ENCODE results near the gene HTATIP2. TPM values are rescaled to one million over a fixed set of nuclear protein-coding genes. Genes with fewer than 3 reads are reported as not detected.

HTATIP2 gene
- total and polyA plus RNA-seq, 8 donors: 9.6 to 29.1 (median 12.1) TPM

- TF ChIP-seq CTCF (IDR thresholded peaks at IDR 0.05): no peak
- WGBS, 2 donors: 24 to 27% methylated on average over 9 of the region's 9 CpGs
- FAIRE-seq (no peak), ATAC-seq (no peak), DNase-seq (no peak)
- intact Hi-C loops (cut with DNase I): no loop called here
- Histone ChIP-seq H3K9me3 (no peaks in the 10 kb centered on the region), H3K4me3 (no peak overlapping the region), H3K36me3 (no peaks in the 10 kb centered on the region), H3K4me1 (no peaks in the 10 kb centered on the region), H3K27ac (no peak overlapping the region), H3K27me3 (peaks cover 0 to 9% (median 3%) of the 10 kb centered on the region in 4 donors)
Measured at GRCh38 chr11:20337526-20338154, 25.9 kb upstream of the HTATIP2 start.

GRCh38 chr11:20342347-20343141, 21.0 kb upstream of the HTATIP2 start:
- H3K4me1 ChIP-seq: no peaks in the 10 kb centered on the region
- FAIRE-seq (no peak), DNase-seq (no peak), ATAC-seq (no peak)
- H3K4me3 ChIP-seq: no peak overlapping the region
- WGBS, 2 donors: 21 to 32% methylated on average over 26 of the region's 26 CpGs
- no peaks in the 10 kb centered on the region for H3K36me3 ChIP-seq
- no peak for TF ChIP-seq CTCF (IDR thresholded peaks at IDR 0.05)
- H3K27ac ChIP-seq: no peak overlapping the region
- peaks cover 0 to 11% (median 3%) of the 10 kb centered on the region in 4 donors for H3K27me3 ChIP-seq
- no peaks in the 10 kb centered on the region for H3K9me3 ChIP-seq
- intact Hi-C loops (cut with DNase I): no loop called here

GRCh38 chr11:20351136-20351535, 12.4 kb upstream of the HTATIP2 start:
- H3K36me3 ChIP-seq: no peaks in the 10 kb centered on the region
- intact Hi-C loops (cut with DNase I): loop anchor here in 1 of 3 donors (10.0 kb wide), 1 partner anchor 226 kb away; no protein-coding TSS in a partner anchor
- DNase-seq: no peak
- no peaks in the 10 kb centered on the region for H3K27me3 ChIP-seq
- 73 to 78% methylated on average over 7 of the region's 7 CpGs for WGBS, 2 donors
- no peak for ATAC-seq
- no peaks in the 10 kb centered on the region for H3K9me3 ChIP-seq
- FAIRE-seq: no peak
- H3K27ac ChIP-seq: no peak overlapping the region
- TF ChIP-seq CTCF (IDR thresholded peaks at IDR 0.05): no peak
- H3K4me3 ChIP-seq: no peak overlapping the region
- no peaks in the 10 kb centered on the region for H3K4me1 ChIP-seq

- ATAC-seq (no peak), DNase-seq (no peak), FAIRE-seq (no peak)
- WGBS, 2 donors: 45 to 69% methylated on average over 2 of the region's 2 CpGs
- Histone ChIP-seq H3K36me3 (no peaks in the 10 kb centered on the region), H3K4me3 (no peak overlapping the region), H3K9me3 (no peaks in the 10 kb centered on the region), H3K27ac (no peak overlapping the region), H3K4me1 (no peaks in the 10 kb centered on the region), H3K27me3 (no peaks in the 10 kb centered on the region)
- no peak for TF ChIP-seq CTCF (IDR thresholded peaks at IDR 0.05)
- intact Hi-C loops (cut with DNase I): loop anchor here in 1 of 3 donors (10.0 kb wide), 1 partner anchor 227 kb away; no protein-coding TSS in a partner anchor
Measured at GRCh38 chr11:20351751-20352262, 11.7 kb upstream of the HTATIP2 start.

Data from pancreas (tissue), 10 donors.